ENCODE results near the gene SAPCD2.

DNA sequence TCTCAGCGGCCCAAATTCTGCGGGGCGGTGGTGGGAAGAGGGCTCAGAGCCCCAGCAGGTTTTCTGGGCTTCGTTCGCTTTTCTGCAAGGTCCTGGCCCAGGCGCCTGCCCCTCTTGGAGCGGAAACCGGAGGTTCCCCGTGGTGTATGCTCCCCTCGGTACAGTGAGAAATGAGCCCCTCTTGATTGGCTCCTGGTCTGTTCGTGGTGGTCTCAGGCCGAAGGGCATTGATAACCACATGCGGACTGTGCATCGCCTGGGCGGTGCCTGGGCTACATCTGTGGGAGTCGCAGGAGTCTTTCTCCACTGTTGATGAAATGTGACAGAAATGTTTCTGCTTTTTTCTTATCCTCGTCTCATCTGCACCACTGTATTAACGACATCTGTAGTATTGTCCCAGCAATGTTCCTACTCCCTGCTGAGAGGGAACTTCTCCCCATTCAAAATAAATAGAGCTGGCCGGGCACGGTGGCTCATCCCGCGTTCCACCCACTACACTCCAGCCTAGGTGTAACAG lies 17.1 kb upstream of the SAPCD2 start:
- TF ChIP-seq, protein P1, sequence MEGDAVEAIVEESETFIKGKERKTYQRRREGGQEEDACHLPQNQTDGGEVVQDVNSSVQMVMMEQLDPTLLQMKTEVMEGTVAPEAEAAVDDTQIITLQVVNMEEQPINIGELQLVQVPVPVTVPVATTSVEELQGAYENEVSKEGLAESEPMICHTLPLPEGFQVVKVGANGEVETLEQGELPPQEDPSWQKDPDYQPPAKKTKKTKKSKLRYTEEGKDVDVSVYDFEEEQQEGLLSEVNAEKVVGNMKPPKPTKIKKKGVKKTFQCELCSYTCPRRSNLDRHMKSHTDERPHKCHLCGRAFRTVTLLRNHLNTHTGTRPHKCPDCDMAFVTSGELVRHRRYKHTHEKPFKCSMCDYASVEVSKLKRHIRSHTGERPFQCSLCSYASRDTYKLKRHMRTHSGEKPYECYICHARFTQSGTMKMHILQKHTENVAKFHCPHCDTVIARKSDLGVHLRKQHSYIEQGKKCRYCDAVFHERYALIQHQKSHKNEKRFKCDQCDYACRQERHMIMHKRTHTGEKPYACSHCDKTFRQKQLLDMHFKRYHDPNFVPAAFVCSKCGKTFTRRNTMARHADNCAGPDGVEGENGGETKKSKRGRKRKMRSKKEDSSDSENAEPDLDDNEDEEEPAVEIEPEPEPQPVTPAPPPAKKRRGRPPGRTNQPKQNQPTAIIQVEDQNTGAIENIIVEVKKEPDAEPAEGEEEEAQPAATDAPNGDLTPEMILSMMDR (IDR thresholded peaks at IDR 0.05): no peak
- TF ChIP-seq POLR2A (IDR thresholded peaks at IDR 0.05): no peak
